ENCODE measurements around the gene ARFRP1.

Gene ARFRP1, protein sequence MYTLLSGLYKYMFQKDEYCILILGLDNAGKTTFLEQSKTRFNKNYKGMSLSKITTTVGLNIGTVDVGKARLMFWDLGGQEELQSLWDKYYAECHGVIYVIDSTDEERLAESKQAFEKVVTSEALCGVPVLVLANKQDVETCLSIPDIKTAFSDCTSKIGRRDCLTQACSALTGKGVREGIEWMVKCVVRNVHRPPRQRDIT

DNA sequence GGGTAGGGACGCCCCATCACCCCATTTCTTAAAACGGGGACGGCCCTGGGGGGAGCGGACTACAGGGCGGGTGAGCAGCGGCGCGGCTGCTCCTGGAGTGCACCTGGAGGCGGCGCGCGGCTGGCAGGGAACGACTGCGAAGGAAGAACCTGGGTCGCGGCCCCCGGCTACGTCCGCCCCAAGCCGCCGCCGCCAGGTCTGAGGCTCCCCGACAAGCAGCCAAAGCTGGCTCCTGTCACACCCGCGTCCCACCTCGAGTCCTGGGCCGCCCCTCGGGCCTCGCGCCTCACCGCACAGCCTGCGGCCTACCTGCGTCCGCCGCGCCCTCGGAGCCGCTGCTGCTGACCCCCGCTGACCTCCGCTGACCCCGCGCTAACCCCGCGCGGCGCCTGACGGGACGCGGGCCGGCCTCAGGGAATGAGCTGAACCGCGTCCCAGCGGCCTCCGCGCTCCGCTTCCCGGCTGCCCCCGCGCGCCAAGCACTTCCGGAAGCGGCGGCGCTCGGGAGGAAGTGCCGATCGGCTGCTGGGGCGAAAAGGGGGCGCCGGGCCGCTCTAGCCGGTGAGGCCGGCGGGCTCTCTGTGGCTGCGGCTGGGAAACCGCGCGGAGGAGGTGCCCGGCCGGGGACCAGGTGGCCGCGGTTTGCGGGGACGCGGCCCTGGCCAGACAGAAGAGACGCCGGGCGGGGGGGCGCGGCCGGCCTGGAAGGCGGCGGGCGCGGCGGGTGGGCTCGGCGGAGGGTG is at the start of gene ARFRP1, which contains the start of gene ZGPAT:
Gene ARFRP1 (minus strand): TSS at position 419 of the 743 bp plus-strand sequence. CDS start 885 bp downstream, outside the sequence.
Gene ZGPAT (plus strand): TSS at position 482 of the 743 bp plus-strand sequence. CDS start 542 bp downstream, outside the sequence.
- H3K27me3 Mint-ChIP-seq, result no peaks in the 10 kb centered on the region
- no peaks in the 10 kb centered on the region for H3K9me3 Mint-ChIP-seq (ENCODE audit: low read depth)
- H3K4me1 Mint-ChIP-seq (ENCODE audit: low read depth), result peaks cover 42% of the 10 kb centered on the region
- peaks cover 15% of the 10 kb centered on the region for H3K36me3 Mint-ChIP-seq
- H3K27ac Mint-ChIP-seq, result peak within 1 kb of the TSS; percentile 86
- H3K4me3 Mint-ChIP-seq, result peak within 1 kb of the TSS; percentile 95

DNA sequence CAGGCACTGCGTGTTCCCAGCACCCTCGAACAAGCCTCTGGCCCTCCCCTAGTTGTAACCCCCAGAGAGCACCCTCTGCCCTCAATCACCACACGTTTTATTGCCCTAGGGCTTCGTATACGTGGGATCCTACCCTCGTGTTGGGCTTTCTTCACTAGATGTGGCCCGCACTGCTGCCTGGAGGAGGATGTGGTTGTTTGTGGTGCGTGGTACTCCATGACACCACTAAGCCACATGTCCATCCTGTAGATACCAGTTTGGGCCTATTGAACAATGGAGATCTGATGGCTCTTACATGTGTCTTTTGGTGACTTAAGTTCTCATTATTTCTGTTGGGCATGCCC is 48.8 kb upstream of the ARFRP1 start:
- Mint-ChIP-seq H3K36me3 (no peaks in the 10 kb centered on the region), H3K4me3 (no peak overlapping the region), H3K27ac (no peak overlapping the region)

DNA sequence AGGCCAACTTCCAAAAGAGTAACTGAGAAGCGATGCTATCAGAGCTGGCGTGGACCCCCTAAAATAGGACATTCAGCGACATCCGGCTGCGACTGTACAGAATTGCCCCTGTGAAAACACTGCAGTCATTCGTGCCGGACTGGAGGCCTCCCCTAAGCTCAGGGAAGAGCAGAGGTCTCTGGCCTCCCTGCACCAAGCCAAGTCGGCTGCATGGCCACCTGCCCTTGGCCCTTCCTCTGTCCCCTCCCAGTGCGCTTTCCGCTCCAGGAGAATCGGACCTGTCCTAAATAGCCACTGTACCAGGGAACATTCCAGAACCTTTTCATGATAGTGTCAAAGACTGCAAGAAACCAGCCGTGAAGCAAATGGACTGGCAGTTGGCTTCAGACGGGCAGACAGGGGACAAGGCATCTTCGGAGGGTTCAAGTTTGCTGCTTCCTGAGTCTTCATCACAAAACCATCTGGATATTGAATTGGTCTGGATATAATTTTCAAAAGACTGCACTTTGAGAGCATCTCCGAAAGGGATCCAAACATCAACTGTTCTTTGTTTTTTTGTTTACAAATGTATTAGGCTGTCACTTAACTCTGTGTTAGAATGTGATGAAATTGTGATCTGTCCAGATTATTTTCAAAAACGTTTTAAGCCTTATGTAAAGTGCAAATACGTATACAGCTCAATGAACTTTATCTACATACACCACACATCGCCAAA is 48.3 kb upstream of the ARFRP1 start:
- peaks cover 15% of the 10 kb centered on the region for H3K4me1 Mint-ChIP-seq (ENCODE audit: low read depth)
- no peaks in the 10 kb centered on the region for H3K36me3 Mint-ChIP-seq
- no peak overlapping the region for H3K27ac Mint-ChIP-seq
- no peaks in the 10 kb centered on the region for H3K9me3 Mint-ChIP-seq (ENCODE audit: low read depth)
- H3K4me3 Mint-ChIP-seq, result no peak overlapping the region
- no peaks in the 10 kb centered on the region for H3K27me3 Mint-ChIP-seq

More for the DNA sequence above, 48.8 kb upstream of the ARFRP1 start:
- Mint-ChIP-seq H3K9me3 (ENCODE audit: low read depth) (no peaks in the 10 kb centered on the region), H3K4me1 (ENCODE audit: low read depth) (peaks cover 12% of the 10 kb centered on the region), H3K27me3 (no peaks in the 10 kb centered on the region)

DNA sequence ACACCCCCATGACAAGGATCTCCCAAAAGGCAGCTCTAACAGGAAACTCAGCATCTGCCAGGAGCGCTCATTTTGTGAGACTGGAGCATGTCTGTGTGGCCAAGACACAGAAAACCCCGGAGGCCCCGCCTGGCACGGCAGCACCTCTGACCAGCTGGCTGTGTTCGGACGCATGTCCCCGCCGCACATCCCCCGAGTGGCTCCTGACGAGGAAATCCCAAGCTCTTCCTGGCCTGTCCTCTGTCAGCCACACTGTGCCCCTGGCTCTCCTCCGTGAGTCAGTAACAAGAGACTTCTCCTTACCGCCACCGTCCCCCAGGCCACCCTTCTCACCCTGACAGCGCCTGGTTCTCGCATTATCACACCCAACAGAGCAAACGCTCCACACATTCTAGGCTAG is 46.2 kb upstream of the ARFRP1 start:
- Mint-ChIP-seq H3K27me3 (no peaks in the 10 kb centered on the region), H3K36me3 (no peaks in the 10 kb centered on the region), H3K4me1 (ENCODE audit: low read depth) (peaks cover 30% of the 10 kb centered on the region), H3K27ac (no peak overlapping the region), H3K9me3 (ENCODE audit: low read depth) (no peaks in the 10 kb centered on the region), H3K4me3 (no peak overlapping the region)

DNA sequence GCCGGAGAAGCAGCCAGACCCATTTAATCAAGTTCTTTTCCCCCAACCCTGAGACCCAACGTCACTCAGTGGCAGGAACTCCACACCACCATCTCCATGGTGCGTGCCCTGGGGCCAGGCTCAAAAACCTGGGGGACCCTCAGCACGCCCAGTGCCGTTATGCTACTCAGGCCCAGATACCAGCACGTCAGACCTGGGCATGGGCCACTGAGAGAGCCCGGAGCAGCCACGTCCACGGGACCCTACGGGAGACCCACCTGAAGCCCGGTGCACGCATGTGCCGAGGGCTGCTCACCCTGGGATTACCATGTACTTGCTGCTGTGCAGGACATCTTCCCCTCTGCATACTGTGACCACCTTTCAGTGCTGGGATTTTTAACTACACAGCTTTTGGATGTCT is 45.6 kb upstream of the ARFRP1 start:
- Mint-ChIP-seq H3K27ac (no peak overlapping the region), H3K9me3 (ENCODE audit: low read depth) (no peaks in the 10 kb centered on the region), H3K4me3 (no peak overlapping the region), H3K4me1 (ENCODE audit: low read depth) (peaks cover 33% of the 10 kb centered on the region), H3K27me3 (no peaks in the 10 kb centered on the region), H3K36me3 (no peaks in the 10 kb centered on the region)

DNA sequence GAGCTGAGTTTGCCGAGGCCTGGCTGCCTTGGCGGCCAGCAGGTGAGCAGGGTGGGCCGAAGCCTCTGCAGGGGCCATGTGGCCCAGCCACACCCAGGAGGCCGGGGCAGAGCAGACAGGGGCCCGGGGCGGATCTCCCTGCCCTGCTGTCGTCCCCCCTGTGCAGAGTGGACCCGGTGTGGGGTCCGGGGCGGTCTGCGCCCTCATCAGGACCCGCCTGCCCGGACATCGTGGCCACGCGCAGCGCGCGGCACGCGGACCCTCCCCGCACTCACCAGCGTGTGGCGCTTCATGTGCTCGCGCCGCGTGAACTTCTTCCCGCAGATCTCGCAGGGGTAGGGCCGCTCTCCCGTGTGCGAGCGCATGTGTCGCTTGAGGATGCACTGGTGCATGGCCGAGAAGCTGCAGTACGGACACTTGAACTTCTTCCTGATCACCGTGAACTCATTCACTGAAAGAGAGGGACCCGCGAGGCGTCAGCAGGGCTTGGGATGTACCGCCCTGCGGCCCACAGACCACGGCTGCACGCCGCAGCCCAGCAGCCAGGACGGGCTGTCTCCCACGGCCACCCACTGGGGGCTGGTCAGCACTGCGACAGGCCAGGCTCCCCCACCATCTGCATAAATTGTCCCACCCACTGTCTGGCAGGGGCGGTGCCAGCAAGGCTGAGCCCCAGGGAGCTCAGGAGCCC is 44.8 kb upstream of the ARFRP1 start:
- Mint-ChIP-seq H3K36me3 (no peaks in the 10 kb centered on the region), H3K27me3 (no peaks in the 10 kb centered on the region), H3K9me3 (ENCODE audit: low read depth) (no peaks in the 10 kb centered on the region), H3K4me1 (ENCODE audit: low read depth) (peaks cover 33% of the 10 kb centered on the region), H3K4me3 (no peak overlapping the region), H3K27ac (no peak overlapping the region)

DNA sequence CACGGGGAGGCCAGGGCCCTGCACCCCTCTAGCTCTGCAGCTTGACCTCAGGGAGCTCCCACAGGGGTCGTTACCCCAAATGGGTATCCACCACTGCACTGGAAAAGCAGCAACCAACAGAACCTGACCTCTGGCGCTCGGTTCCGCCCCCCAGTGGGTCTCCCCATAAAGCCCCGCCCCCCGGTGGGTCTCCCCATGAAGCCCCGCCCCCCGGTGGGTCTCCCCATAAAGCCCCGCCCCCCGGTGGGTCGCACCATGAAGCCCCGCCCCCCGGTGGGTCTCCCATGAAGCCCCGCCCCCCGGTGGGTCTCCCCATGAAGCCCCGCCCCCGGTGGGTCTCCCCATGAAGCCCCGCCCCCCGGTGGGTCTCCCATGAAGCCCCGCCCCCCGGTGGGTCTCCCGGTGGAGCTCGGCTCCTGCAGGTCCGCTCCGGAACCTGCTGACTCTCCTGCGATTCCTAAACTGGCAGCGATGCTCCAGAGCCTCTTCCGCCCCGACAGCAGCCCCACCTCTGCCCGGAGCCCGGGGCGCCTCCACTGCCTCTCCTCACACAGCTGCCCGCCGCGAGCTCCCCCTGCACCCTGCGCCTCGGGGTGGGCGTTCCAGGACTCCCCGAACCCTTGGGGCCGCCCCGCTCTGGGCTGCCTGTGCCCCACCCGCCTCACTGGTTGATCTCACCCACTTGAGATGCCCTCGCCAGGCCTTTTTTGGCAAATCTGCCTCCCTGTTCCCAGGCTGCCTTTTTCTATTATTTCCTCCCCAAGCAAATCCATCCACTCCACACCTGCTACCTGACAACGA is 43.9 kb upstream of the ARFRP1 start:
- Mint-ChIP-seq H3K27me3 (no peaks in the 10 kb centered on the region), H3K4me3 (peak overlapping the region; percentile 63), H3K4me1 (ENCODE audit: low read depth) (peaks cover 30% of the 10 kb centered on the region), H3K9me3 (ENCODE audit: low read depth) (no peaks in the 10 kb centered on the region), H3K36me3 (no peaks in the 10 kb centered on the region), H3K27ac (peak overlapping the region; percentile 76)

DNA sequence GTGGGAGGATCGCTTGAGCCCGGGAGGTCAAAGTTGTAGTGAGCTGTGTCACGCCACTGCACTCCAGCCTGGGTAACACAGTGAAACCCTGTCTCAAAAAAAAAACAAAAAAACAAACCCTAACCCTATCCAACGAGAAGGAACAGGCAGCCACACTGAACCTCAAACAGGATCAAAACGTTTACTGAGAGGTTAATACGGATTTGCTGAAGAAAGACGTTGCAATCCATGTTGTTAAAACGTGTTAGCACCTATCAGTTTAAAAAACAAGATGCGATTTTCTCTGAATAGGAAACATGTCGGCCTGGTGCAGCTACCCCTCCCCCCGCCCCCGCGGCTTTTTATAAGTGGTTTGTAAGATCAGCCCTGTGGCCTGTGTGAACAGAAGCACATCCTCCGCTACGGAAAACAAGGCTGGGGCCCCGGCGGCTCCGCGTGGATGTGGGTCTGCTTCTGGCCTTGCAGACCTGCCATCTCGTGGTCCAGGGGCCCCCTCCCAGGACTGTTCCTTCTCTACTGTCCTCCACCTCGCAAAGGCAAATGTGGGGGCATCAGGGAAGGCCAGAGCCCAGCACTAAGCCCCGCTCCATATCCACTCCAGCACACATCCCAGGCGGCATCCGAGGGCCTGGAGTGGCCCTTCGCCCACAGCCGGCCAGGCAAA is 43.2 kb upstream of the ARFRP1 start:
- peak overlapping the region; percentile 76 for H3K27ac Mint-ChIP-seq
- H3K36me3 Mint-ChIP-seq, result no peaks in the 10 kb centered on the region
- no peaks in the 10 kb centered on the region for H3K27me3 Mint-ChIP-seq
- H3K4me3 Mint-ChIP-seq, result peak overlapping the region; percentile 63
- no peaks in the 10 kb centered on the region for H3K9me3 Mint-ChIP-seq (ENCODE audit: low read depth)
- H3K4me1 Mint-ChIP-seq (ENCODE audit: low read depth), result peaks cover 26% of the 10 kb centered on the region

DNA sequence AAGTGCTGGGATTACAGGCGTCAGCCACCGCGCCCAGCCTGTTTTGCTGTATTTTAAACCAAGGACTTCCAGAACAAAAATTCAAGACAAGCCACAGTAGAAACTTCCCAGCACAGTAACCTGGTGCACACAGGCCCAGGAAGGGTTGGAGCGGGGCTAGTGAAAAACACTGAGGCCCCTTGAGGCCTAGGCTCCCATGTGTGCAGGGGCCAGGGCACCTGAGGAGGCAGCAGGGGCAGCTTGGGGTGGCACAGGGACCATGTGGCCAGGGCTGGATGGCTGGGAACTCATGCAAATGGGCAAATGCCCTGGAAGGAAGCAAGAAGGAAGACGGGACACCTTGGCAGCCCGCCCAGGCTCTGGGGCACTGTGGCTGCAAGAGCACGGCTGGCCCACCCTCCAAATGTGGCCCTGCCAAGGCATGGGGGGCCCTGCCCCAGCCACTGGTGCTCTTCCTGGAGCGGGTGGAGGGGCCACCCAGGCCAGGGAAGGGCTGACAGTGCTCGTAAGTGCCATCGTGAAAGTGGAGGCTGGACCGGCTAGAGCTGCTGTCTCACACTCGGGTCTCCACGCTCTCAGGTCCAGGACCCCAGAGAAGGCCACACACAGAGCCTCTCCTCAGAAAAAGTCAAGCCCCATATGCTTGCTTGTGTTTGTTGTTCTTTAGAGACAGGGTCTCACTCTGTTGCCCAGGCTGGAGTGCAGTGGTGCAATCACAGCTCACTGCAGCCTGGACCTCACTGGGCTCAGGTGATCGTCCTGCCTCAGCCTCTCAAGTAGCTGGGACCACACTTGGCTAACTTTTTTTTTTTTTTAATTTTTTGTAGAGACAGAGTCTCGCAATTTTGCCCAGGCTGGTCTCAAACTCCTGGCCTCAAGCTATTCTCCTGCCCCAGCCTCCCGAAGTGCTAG is 42.1 kb upstream of the ARFRP1 start:
- no peaks in the 10 kb centered on the region for H3K36me3 Mint-ChIP-seq
- H3K9me3 Mint-ChIP-seq (ENCODE audit: low read depth), result no peaks in the 10 kb centered on the region
- no peaks in the 10 kb centered on the region for H3K27me3 Mint-ChIP-seq
- H3K4me3 Mint-ChIP-seq, result no peak overlapping the region
- H3K4me1 Mint-ChIP-seq (ENCODE audit: low read depth), result peaks cover 25% of the 10 kb centered on the region
- no peak overlapping the region for H3K27ac Mint-ChIP-seq

DNA sequence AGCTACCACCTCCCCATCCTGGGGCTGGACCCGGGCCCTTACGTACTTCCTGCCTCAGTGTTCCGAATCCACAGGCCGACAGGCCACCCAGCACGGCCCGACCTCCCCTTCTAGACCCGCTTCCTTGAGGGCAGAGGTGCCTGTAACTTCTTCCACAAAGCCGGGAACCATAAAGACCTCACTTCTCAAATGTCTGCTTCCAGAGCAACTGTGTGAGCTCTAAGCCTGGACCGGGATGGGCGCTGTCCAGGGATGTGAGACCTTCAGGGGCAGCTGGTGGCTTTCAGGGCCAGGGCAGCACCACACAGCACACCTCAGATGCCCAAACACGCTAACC is 41.1 kb upstream of the ARFRP1 start:
- Mint-ChIP-seq H3K4me3 (no peak overlapping the region), H3K4me1 (ENCODE audit: low read depth) (peaks cover 25% of the 10 kb centered on the region), H3K27ac (no peak overlapping the region), H3K9me3 (ENCODE audit: low read depth) (no peaks in the 10 kb centered on the region), H3K27me3 (no peaks in the 10 kb centered on the region), H3K36me3 (no peaks in the 10 kb centered on the region)

DNA sequence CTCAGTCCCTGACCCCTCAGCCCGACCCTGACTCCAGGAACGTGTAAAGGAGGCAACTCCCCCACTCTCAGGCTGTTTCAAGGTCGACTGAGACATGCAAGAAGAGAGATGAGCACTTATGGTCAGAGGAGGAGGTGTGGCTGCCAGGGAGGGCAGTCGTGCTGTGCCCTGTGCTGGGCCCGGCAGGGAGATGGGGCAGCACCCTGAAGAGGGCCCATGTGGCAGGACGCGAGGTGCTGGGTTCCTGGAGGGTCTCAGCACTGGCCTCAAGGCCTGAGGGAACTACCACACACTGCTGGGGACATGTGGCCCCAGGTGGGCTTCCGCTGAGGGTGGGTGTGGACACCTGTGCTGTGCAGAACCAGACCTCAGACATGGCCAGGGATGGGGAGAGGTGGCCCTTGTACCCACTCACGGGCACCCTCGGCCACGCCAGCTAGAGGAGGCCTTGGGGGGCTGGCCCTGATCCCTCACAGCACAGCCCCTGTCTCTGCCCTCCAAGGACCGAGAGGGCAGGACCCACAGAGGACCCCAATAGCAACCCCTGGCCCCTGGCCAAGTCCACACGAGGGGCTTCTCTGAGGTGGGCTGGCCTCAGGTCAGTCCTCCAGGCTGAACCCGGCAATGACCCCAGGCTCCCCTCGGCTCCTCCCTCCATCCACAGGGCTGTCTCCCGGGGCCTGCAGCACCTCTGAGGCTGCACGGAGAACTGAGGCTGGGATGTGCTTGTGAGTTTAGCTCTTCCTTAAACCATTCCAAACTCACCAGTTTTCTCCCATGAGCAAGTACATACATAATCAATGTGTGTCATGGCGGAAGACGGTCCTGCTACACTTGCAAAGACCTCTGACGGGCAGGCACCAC is 40.5 kb upstream of the ARFRP1 start:
- Mint-ChIP-seq H3K9me3 (ENCODE audit: low read depth) (no peaks in the 10 kb centered on the region), H3K27me3 (no peaks in the 10 kb centered on the region), H3K27ac (no peak overlapping the region), H3K36me3 (no peaks in the 10 kb centered on the region), H3K4me3 (no peak overlapping the region), H3K4me1 (ENCODE audit: low read depth) (peaks cover 25% of the 10 kb centered on the region)

DNA sequence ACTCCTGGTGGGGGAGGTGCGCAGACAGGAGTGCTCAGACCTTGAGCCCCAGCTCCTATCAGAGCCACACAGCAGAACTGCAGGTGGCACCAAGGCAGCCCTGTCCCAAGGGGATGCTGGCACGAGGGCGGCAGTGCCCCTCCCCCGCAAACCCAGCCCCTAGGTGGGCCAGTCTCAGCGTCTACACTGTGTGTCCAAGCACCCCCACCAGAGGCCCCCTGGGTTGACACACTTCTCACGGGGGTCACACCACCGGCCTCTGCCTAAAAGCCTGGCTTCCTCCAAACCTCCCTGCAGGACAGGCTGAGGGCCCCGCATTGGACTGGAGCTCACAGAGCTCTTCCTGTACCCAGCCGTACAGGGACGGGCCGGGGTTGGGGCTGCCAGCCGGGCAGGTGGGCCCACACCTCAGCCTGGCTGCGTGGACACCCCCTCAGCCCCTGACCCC is 39.9 kb upstream of the ARFRP1 start:
- Mint-ChIP-seq H3K4me3 (no peak overlapping the region), H3K27me3 (no peaks in the 10 kb centered on the region), H3K27ac (no peak overlapping the region), H3K9me3 (ENCODE audit: low read depth) (no peaks in the 10 kb centered on the region), H3K4me1 (ENCODE audit: low read depth) (peaks cover 25% of the 10 kb centered on the region), H3K36me3 (no peaks in the 10 kb centered on the region)
